Naive thymus-derived CD8-positive, alpha-beta T cell (primary cell): Measurements from ENCODE around the gene PLA2G3. TPM values are rescaled to one million over a fixed set of nuclear protein-coding genes. Genes with fewer than 3 reads are reported as not detected.
"Not testable (repeated sequence)": the region's sequence is repeated elsewhere in the genome, so short reads cannot be mapped to it uniquely, and the experiment has no call there.

ENCODE experiments used
- ATAC-seq, 2 donors: fragments of 150-1000 bp; cut with Tn5 transposase in 1 of 2; sonication (Bioruptor Pico), chemical (Tn5 transposase) in 1 of 2; 1 replicate in 1 of 2; 2 replicates in 1 of 2; pipeline ENCODE4 v1.10.0; 2021; ENCODE audit warnings: mild to moderate bottlenecking in 2 of 2, moderate library complexity in 2 of 2
- POLR2A ChIA-PET: fragments of 350-600 bp; sonication (Branson Sonifier 250); formaldehyde crosslinking; loops from one replicate; lab custom pipeline; 2021; ENCODE audit warnings: antibody characterized with exemption; lab: Charles Lee
- DNase-seq, 10 donors: peaks; one replicate each; pipeline versions ENCODE4 v3.0.0 to v3.0.0-alpha.2; 2020 to 2022
- H3K27ac Mint-ChIP-seq, 10 donors: one replicate each; pipeline ENCODE4 v1.8.0; 2020 to 2022; ENCODE audit warnings: mild to moderate bottlenecking in 10 of 10, mixed read lengths in 10 of 10, moderate library complexity in 4 of 10, inconsistent platforms in 1 of 10
- H3K27me3 Mint-ChIP-seq, 5 donors: one replicate each; pipeline ENCODE4 v1.8.0; 2021 to 2022; ENCODE audit warnings: mixed read lengths in 5 of 5
- H3K36me3 Mint-ChIP-seq, 3 donors: one replicate each; pipeline ENCODE4 v1.8.0; 2020 to 2022; ENCODE audit warnings: mixed read lengths in 3 of 3, mild to moderate bottlenecking in 2 of 3, inconsistent platforms in 1 of 3
- H3K4me1 Mint-ChIP-seq, 4 donors: one replicate each; pipeline ENCODE4 v1.8.0; 2021 to 2022; ENCODE audit warnings: mixed read lengths in 4 of 4
- H3K4me3 Mint-ChIP-seq, 10 donors: one replicate each; pipeline ENCODE4 v1.8.0; 2020 to 2022; ENCODE audit warnings: mild to moderate bottlenecking in 10 of 10, mixed read lengths in 10 of 10, moderate library complexity in 6 of 10, inconsistent platforms in 1 of 10
- H3K9me3 Mint-ChIP-seq, 9 donors: one replicate each; pipeline ENCODE4 v1.8.0; 2020 to 2022; ENCODE audit warnings: mixed read lengths in 9 of 9, mild to moderate bottlenecking in 3 of 9, inconsistent platforms in 1 of 9, moderate library complexity in 1 of 9
- polyA plus RNA-seq, 3 donors: library from polyadenylated mRNA; unstranded; fragments of 300-500 nt; fragmentation: Illumina TruSeq; gene quantifications; one replicate each; pipeline ENCODE4 v1.2.3, GENCODE V29; 2021
- total RNA-seq, 8 experiments: library from RNA in 2 of 8; stranded (reverse) in 2 of 8; gene quantifications; one replicate each; pipeline ENCODE4 v1.2.3 and lab custom pipeline; 2021 to 2026

PLA2G3 gene
- total and polyA plus RNA-seq, 5 experiments from 2014 or later: not detected

DNA sequence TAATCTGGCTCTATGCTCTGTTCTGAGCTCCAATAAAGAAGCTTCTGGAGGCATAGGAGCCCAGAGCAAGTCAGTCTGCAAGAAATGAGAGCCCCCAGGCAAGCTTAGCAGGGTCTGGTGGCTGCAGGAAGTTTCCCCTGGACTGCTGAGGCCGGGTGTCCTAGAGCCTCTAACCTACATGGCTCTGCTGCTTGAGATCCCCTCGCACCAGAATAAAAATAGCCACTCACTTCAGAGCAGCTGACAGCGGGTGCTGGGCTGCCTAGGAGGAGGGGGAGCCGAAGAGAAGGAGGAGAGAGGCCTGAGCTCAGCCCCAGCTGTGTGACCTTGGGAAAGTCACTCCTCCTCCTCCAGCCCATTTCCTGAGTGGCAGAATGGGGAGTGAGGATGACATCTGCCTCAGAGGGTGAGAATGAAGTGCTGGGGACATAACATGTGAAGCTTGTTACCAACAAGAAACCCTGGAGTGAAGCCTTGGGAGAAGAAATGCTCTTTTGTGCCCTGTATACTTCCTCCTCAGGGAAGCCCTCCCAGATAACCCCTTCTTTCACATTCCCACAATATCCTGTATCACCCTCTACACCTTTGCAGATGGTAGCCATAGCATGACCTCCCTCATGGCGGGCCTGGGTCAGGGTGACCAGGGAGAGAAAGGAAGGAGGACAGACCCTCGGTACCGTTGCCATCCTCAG is 21.1 kb downstream of the PLA2G3 start:
- H3K36me3 Mint-ChIP-seq: no peaks in the 10 kb centered on the region
- H3K4me3 Mint-ChIP-seq: no peak overlapping the region
- no peaks in the 10 kb centered on the region for H3K9me3 Mint-ChIP-seq
- no peaks in the 10 kb centered on the region for H3K4me1 Mint-ChIP-seq
- POLR2A ChIA-PET: no interaction called here
- peak overlapping the region in 2 of 10 donors; percentile 19 to 38 for H3K27ac Mint-ChIP-seq
- ATAC-seq (no peak), DNase-seq (peak in 1 of 10 donors; percentile 11)
- no peaks in the 10 kb centered on the region for H3K27me3 Mint-ChIP-seq

DNA sequence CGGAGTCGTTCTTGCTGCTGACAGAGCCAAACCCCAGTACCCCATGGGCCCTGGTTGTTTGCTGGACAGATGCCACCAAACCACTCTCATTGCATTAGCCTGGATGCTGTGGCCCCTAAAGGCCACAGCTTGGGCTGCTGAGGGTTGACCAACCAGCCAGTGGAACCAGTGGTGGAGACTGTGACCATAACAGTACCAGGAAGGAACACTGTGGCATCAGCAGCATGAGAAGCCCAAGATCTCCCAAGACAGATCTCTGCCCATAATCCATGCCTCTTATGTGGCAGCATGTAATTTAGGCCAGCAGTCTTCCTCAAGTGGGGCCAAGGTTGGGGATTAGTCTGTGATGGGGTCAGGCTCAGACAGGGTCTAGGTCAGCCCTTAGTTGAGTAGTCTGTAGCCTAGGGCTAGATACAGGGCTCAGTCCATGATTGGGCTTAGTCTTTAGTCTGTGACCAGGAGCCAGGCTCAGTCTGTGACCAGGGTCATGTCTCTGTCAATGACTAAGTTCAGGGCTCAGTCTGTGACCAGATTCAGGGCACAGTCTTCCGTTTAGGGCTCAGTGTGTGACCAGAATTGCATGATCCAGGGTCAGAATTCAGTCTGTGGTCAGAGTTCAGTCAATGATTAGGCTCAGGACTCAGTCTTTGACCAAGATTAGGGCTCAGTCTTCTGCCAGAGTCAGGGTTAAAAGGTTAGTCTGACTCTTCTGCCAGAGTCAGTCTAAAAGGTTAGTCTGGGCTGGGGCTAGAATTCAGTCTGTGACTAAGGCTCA is 22.1 kb downstream of the PLA2G3 start:
- Mint-ChIP-seq H3K27ac (no peak overlapping the region), H3K9me3 (no peaks in the 10 kb centered on the region), H3K36me3 (no peaks in the 10 kb centered on the region), H3K4me3 (no peak overlapping the region), H3K4me1 (no peaks in the 10 kb centered on the region), H3K27me3 (no peaks in the 10 kb centered on the region)
- POLR2A ChIA-PET: no interaction called here
- ATAC-seq: no peak
- DNase-seq: no peak

DNA sequence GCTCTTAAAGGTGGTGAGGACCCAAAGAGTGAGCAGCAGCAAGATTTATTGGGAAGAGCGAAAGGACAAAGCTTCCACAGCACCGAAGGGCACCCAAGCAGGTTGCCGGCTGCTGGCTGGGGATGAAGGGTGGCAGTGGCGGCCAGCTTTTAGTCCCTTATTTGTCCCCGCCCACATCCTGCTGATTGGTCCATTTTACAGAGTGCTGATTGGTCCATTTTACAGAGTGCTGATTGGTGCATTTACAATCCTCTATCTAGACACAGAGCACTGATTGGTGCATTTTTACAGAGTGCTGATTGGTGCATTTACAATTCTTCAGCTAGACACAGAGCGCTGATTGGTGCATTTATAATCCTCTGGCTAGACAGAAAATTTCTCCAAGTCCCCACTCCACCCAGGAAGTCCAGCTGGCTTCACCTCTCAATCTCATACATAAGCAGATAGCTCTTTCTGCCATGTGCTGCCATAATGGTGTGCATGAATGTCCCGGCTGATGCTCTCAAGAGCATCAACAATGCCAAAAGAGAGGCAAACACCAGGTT is 27.7 kb downstream of the PLA2G3 start:
- ATAC-seq, POLR2A ChIA-PET, DNase-seq, H3K4me3 Mint-ChIP-seq, H3K27ac Mint-ChIP-seq, H3K9me3 Mint-ChIP-seq, H3K4me1 Mint-ChIP-seq, H3K27me3 Mint-ChIP-seq, H3K36me3 Mint-ChIP-seq: not testable (repeated sequence)

DNA sequence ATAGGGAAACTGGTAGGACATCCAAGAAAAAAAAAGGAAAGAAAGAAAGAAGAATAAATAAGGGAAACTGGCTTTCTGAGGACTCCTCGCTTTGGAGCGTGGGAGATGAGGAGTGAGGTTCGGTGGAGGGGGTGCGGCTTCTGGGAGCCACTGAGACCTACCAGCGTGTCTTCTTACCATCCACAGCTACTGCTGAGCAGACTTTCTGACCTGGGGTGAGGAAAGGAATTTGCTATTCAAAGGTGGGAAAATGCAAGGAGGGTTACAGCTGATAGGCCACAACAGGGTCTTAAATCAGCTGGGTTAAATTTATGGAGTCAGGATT is 32.5 kb downstream of the PLA2G3 start:
- ATAC-seq: peak; percentile 32 to 41
- POLR2A ChIA-PET: interaction anchor here (0.7 to 2.4 kb wide), 15 partner anchors 12 to 523 kb away, joined by 3 to 11 read pairs (median 5); partner anchors contain the start of genes PIK3IP1, RNF185 and TUG1

DNA sequence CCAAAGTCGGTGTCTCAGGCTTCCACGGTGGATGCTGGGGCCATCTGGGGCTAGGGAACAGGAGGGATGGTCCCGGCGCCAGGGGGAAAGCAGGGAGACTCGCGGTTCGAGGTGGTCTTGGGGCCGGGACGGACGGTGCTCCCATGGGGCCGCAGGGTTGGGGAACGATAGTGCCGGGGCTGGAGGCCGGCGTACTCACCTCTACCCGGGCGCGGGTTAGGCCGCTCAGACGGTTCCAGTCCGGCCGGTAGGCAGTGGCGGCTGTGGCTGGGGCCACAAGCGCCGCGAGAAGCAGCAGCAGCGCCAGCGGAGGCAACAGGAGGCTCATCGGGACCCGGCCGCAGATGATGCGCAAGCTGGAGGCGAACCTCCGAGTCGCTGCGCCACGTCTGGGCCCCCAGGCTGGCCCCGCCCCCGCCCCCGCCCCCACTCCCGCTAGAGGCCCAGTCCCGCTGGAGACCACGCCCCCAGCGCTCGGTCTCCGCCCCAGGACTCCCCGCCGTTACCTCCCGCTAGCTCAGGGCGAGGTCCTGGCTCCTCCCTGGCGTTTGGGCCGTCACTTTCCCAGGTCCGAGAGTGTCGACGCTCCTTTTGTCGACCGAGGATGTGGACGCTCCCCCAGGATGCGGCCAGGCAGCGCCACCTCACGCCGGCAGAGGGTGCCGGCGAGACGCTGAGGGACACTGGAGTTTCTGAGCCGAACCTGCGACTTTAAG is 33.0 kb downstream of the PLA2G3 start, which contains the start of gene SELENOM:
Gene SELENOM (minus strand): TSS at position 391 of the 716 bp plus-strand sequence. CDS start 63 bp downstream, at position 328.
- Mint-ChIP-seq H3K36me3 (peaks cover 0 to 3% (median 0%) of the 10 kb centered on the region in 3 donors), H3K27me3 (no peaks in the 10 kb centered on the region), H3K27ac (peak within 1 kb of the TSS; percentile 86 to 97 (median 94)), H3K9me3 (no peaks in the 10 kb centered on the region), H3K4me1 (peaks cover 18 to 27% (median 21%) of the 10 kb centered on the region in 4 donors), H3K4me3 (peak within 1 kb of the TSS; percentile 90 to 97 (median 95))
- POLR2A ChIA-PET: interaction anchor here (0.7 to 2.4 kb wide), 15 partner anchors 11 to 523 kb away, joined by 3 to 11 read pairs (median 5); partner anchors contain the start of genes PIK3IP1, RNF185 and TUG1
- peak; percentile 77 to 92 (median 84) for DNase-seq
- peak; percentile 89 to 90 for ATAC-seq

More for the DNA sequence above, 32.5 kb downstream of the PLA2G3 start:
- peak overlapping the region; percentile 90 to 97 (median 95) for H3K4me3 Mint-ChIP-seq
- peaks cover 0 to 3% (median 0%) of the 10 kb centered on the region in 3 donors for H3K36me3 Mint-ChIP-seq
- no peaks in the 10 kb centered on the region for H3K27me3 Mint-ChIP-seq
- peak overlapping the region; percentile 86 to 97 (median 94) for H3K27ac Mint-ChIP-seq
- peak in 1 of 10 donors; percentile 66 for DNase-seq
- no peaks in the 10 kb centered on the region for H3K9me3 Mint-ChIP-seq
- H3K4me1 Mint-ChIP-seq: peaks cover 18 to 27% (median 21%) of the 10 kb centered on the region in 4 donors

DNA sequence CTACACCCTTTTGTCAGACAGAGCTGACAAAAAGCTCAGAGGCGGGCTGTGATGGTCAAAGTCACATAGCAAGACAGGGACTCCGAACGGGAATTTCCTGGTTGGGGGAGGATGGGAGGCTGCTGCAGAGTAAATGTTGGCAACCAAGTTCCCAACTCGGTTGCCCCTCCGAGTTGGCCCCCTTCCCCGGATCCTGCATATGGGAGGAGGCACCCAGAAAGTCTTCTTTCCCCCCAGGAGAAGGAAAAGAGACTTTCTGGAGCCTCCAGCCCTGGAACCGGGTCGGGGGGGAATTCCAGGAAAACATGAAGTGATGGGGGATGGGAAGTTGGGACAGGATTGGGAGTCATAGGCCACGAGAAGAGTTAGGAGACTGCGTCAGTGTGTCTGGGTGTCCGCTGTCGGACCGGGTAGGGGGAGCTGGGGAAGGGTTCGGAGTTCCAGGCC is 33.6 kb downstream of the PLA2G3 start:
- peak overlapping the region; percentile 90 to 97 (median 95) for H3K4me3 Mint-ChIP-seq
- peak overlapping the region; percentile 82 to 97 (median 94) for H3K27ac Mint-ChIP-seq
- no peak for DNase-seq
- peaks cover 0 to 3% (median 0%) of the 10 kb centered on the region in 3 donors for H3K36me3 Mint-ChIP-seq
- ATAC-seq: no peak
- H3K27me3 Mint-ChIP-seq: no peaks in the 10 kb centered on the region
- POLR2A ChIA-PET: interaction anchor here (0.8 to 2.4 kb wide), 12 partner anchors 11 to 524 kb away, joined by 3 to 11 read pairs (median 5); partner anchors contain the start of genes PIK3IP1, RNF185 and TUG1
- H3K4me1 Mint-ChIP-seq: peaks cover 18 to 27% (median 21%) of the 10 kb centered on the region in 4 donors
- no peaks in the 10 kb centered on the region for H3K9me3 Mint-ChIP-seq

DNA sequence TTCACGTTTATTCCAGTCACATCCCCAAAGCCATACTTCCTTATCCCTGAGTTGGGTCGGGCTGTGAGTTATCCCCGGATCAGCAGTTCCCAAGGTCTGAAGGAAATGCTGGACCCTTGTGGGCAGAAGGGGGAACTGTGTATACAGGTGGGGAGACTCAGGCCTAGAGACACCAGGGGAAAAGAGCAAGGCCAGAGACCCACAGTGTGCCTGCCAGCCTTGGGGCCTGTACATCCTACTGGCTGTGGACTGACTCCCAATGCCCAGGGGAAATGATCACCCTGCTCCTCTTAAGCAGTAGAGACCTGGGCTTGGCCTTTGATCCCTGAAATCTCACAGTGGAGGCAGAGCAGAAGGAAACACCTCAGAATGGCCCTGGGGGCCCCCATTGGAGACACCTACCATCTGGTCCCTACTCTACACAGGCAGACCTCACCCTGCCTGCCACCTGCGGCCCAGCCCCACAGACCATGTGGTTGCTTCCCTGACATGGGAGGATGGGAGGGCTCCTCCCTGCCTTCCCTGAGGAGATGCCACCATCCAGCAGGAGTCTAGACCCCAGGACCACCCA is 34.2 kb downstream of the PLA2G3 start:
- POLR2A ChIA-PET: interaction anchor here (1.7 to 2.4 kb wide), 4 partner anchors 22 to 137 kb away, joined by 5 to 11 read pairs (median 10); partner anchors contain the start of genes RNF185 and TUG1
- no peaks in the 10 kb centered on the region for H3K9me3 Mint-ChIP-seq
- DNase-seq (no peak), ATAC-seq (no peak)
- peak overlapping the region; percentile 90 to 97 (median 95) for H3K4me3 Mint-ChIP-seq
- H3K27me3 Mint-ChIP-seq: no peaks in the 10 kb centered on the region
- H3K27ac Mint-ChIP-seq: peak overlapping the region; percentile 68 to 97 (median 94)
- peaks cover 0 to 3% (median 0%) of the 10 kb centered on the region in 3 donors for H3K36me3 Mint-ChIP-seq
- peaks cover 18 to 27% (median 21%) of the 10 kb centered on the region in 4 donors for H3K4me1 Mint-ChIP-seq

DNA sequence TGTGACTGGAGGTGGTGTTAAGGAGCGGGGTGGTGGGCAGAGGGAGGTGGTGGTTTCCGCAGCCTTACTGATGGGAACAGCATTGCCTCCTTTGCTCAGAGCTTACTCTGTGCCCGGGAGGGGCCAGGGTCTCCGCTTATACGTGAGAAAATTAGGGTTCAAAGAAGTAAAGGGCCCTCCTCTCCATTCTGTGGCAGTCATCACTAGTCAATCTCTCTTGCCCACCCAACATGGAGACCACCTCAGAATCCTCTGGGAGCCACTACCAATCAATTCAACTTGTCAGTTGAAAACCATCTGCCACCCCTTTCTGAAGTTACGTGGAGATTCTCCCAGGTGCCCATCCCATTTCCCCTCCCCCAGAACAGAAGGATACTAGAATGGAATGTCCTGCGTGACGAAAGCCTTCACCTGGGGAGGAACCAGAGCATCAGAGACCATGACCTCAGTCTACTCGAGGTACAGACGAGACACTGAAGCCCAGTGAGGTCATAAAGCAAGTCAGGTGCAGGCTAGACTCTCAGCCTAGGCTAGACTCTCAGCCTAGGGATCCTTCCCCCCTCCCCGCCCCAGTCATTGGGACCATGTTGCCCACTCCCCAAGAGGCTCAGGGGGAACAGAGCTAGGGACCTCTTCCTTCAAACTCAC is 34.9 kb downstream of the PLA2G3 start:
- Mint-ChIP-seq H3K27me3 (no peaks in the 10 kb centered on the region), H3K27ac (peak overlapping the region in 8 of 10 donors; percentile 13 to 97 (median 72)), H3K4me1 (peaks cover 18 to 27% (median 21%) of the 10 kb centered on the region in 4 donors), H3K36me3 (peaks cover 0 to 3% (median 0%) of the 10 kb centered on the region in 3 donors), H3K4me3 (peak overlapping the region in 7 of 10 donors; percentile 7 to 97 (median 92)), H3K9me3 (no peaks in the 10 kb centered on the region)
- DNase-seq: no peak
- POLR2A ChIA-PET: interaction anchor here (1.0 to 1.3 kb wide), 2 partner anchors 21 to 137 kb away, joined by 3 to 4 read pairs; partner anchors contain the start of genes MORC2 and TUG1
- ATAC-seq: no peak

DNA sequence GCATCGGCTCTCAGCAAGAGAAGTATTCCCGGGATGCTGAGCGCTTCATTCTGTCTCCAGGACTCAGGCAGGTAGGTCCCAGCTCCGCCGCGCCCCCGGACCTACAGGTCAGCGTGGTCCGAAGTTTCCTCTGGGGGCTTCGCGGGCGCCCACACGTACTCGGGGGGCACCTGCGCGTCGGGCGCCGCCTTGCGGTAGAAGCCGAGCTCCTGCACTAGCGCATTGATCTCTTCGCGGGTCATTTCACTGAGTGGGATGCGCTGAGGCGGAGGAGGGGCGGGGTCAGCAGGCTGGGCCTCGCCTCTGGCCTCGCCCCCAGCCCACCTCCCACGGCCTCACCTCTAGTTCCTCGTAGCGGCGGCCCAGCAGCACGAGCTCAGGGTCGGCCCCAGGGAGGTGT is 35.4 kb downstream of the PLA2G3 start:
- DNase-seq: peak in 1 of 10 donors; percentile 10

DNA sequence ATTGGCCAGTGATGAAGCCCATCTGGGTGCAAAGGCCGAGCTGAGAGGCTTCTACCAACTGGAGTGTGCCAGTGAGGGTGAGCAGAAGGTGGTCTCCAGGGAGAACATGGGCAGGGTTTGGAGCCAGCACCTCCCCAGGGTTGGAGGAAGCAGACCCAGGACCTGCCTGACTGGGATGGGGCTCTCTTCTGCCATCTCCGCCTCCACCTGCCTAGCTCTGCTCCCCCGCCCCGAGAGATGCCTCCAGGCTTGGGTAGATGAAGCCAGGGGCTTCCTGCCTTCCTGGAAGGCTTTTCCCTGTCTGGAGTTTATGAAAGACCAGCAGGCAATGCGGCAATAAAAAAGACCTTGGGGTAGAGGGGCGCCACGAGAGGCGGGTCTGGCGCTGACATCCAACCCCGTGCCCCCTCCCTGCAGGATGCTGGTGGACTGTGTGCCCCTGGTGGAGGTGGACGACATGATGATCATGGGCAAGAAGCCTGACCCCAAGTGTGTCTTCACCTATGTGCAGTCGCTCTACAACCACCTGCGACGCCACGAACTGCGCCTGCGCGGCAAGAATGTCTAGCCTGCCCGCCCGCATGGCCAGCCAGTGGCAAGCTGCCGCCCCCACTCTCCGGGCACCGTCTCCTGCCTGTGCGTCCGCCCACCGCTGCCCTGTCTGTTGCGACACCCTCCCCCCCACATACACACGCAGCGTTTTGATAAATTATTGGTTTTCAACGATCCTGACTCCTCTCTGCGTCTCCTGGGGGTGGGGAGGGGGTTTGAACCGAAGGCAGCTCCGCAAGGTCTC is 36.2 kb downstream of the PLA2G3 start:
- Mint-ChIP-seq H3K9me3 (no peaks in the 10 kb centered on the region), H3K4me3 (peak overlapping the region in 1 of 10 donors; percentile 66), H3K36me3 (peaks cover 0 to 3% (median 0%) of the 10 kb centered on the region in 3 donors), H3K4me1 (peaks cover 19 to 27% (median 21%) of the 10 kb centered on the region in 4 donors), H3K27me3 (no peaks in the 10 kb centered on the region), H3K27ac (peak overlapping the region in 2 of 10 donors; percentile 23 to 34)
- POLR2A ChIA-PET: interaction anchor here (1.0 to 1.3 kb wide), 2 partner anchors 19 to 135 kb away, joined by 3 to 4 read pairs; partner anchors contain the start of genes MORC2 and TUG1
- ATAC-seq: no peak
- peak in 1 of 10 donors; percentile 54 for DNase-seq

More for the DNA sequence above, 35.4 kb downstream of the PLA2G3 start:
- POLR2A ChIA-PET: interaction anchor here (1.0 to 1.3 kb wide), 2 partner anchors 20 to 136 kb away, joined by 3 to 4 read pairs; partner anchors contain the start of genes MORC2 and TUG1
- H3K27me3 Mint-ChIP-seq: no peaks in the 10 kb centered on the region
- H3K9me3 Mint-ChIP-seq: no peaks in the 10 kb centered on the region
- peak overlapping the region in 1 of 10 donors; percentile 95 for H3K4me3 Mint-ChIP-seq
- no peak overlapping the region for H3K27ac Mint-ChIP-seq
- H3K36me3 Mint-ChIP-seq: peaks cover 0 to 3% (median 0%) of the 10 kb centered on the region in 3 donors
- H3K4me1 Mint-ChIP-seq: peaks cover 19 to 27% (median 21%) of the 10 kb centered on the region in 4 donors
- ATAC-seq: no peak
